Activated CD4-positive, alpha-beta T cell treated with anti-CD3 and anti-CD28 coated beads, Interleukin-2, amount 10 ng/mL, durations not matched to agents 7 days and 5 days (primary cell): Measurements from ENCODE around the gene CFAP206. TPM values are rescaled to one million over a fixed set of nuclear protein-coding genes. Genes with fewer than 3 reads are reported as not detected.
"Not testable (repeated sequence)": the region's sequence is repeated elsewhere in the genome, so short reads cannot be mapped to it uniquely, and the experiment has no call there.

Experiments
- CTCF ChIA-PET: fragments of 350-600 bp; sonication (Branson Sonifier 250); formaldehyde crosslinking; loops from one replicate; lab custom pipeline; 2021; ENCODE audit warnings: antibody characterized with exemption; lab: Charles Lee
- POLR2A ChIA-PET: fragments of 350-600 bp; sonication (Branson Sonifier 250); formaldehyde crosslinking; loops from one replicate; lab custom pipeline; 2021; ENCODE audit warnings: antibody characterized with exemption; lab: Charles Lee
- DNase-seq: peaks from one replicate; pipeline ENCODE4 v3.0.0-alpha.2; 2020
- H3K27ac Mint-ChIP-seq: one replicate; pipeline ENCODE4 v1.8.0; 2021; ENCODE audit warnings: mild to moderate bottlenecking, moderate library complexity, mixed read lengths
- H3K27me3 Mint-ChIP-seq: one replicate; pipeline ENCODE4 v1.8.0; 2021; ENCODE audit warnings: mixed read lengths
- H3K36me3 Mint-ChIP-seq: one replicate; pipeline ENCODE4 v1.8.0; 2021; ENCODE audit warnings: low read depth, mixed read lengths
- H3K4me1 Mint-ChIP-seq: one replicate; pipeline ENCODE4 v1.8.0; 2021; ENCODE audit warnings: mixed read lengths
- H3K4me3 Mint-ChIP-seq: one replicate; pipeline ENCODE4 v1.8.0; 2021; ENCODE audit warnings: mild to moderate bottlenecking, moderate library complexity, mixed read lengths
- H3K9me3 Mint-ChIP-seq: one replicate; pipeline ENCODE4 v1.8.0; 2021; ENCODE audit warnings: mixed read lengths
- total RNA-seq, 2 experiments: library from RNA; stranded (reverse); gene quantifications; one replicate each; pipeline ENCODE4 v1.2.3, GENCODE V29; 2021

CFAP206 gene
- total RNA-seq, 2 experiments from 2014 or later: not detected

GRCh38 chr6:87436435-87436834 is 28.7 kb downstream of the CFAP206 start:
- POLR2A ChIA-PET: no interaction called here
- Mint-ChIP-seq H3K36me3 (no peaks in the 10 kb centered on the region), H3K4me3 (no peak overlapping the region), H3K27ac (no peak overlapping the region), H3K9me3 (no peaks in the 10 kb centered on the region), H3K27me3 (peaks cover 3% of the 10 kb centered on the region), H3K4me1 (no peaks in the 10 kb centered on the region)
- CTCF ChIA-PET: no interaction called here
- peak; percentile 74 for DNase-seq

GRCh38 chr6:87441711-87442110 is 33.9 kb downstream of the CFAP206 start:
- Mint-ChIP-seq H3K36me3 (no peaks in the 10 kb centered on the region), H3K4me1 (no peaks in the 10 kb centered on the region), H3K27ac (no peak overlapping the region), H3K9me3 (no peaks in the 10 kb centered on the region), H3K4me3 (no peak overlapping the region), H3K27me3 (peaks cover 5% of the 10 kb centered on the region)
- CTCF ChIA-PET: interaction anchor here (1.0 kb wide), 1 partner anchor 24 kb away, joined by 3 read pairs; no protein-coding TSS in a partner anchor
- POLR2A ChIA-PET: no interaction called here
- no peak for DNase-seq

- ChIA-PET POLR2A (no interaction called here), CTCF (no interaction called here)
- no peak for DNase-seq
- H3K27me3 Mint-ChIP-seq: peaks cover 11% of the 10 kb centered on the region
- H3K9me3 Mint-ChIP-seq: no peaks in the 10 kb centered on the region
- no peaks in the 10 kb centered on the region for H3K4me1 Mint-ChIP-seq
- H3K27ac Mint-ChIP-seq: no peak overlapping the region
- no peak overlapping the region for H3K4me3 Mint-ChIP-seq
- no peaks in the 10 kb centered on the region for H3K36me3 Mint-ChIP-seq
Observed at GRCh38 chr6:87444362-87444761, 36.6 kb downstream of the CFAP206 start.

- DNase-seq: no peak
- POLR2A ChIA-PET: no interaction called here
Observed at GRCh38 chr6:87465051-87465450, 57.3 kb downstream of the CFAP206 start.

GRCh38 chr6:87472525-87473418 is 65.0 kb downstream of the CFAP206 start, which contains the start of gene SLC35A1:
SLC35A1 (plus strand) TSS chr6:87472974; CDS start chr6:87473004, 30 bp downstream.
- Mint-ChIP-seq H3K4me3 (peak within 1 kb of the TSS; percentile 92), H3K27me3 (peaks cover 9% of the 10 kb centered on the region), H3K27ac (peak within 1 kb of the TSS; percentile 95), H3K4me1 (peaks cover 22% of the 10 kb centered on the region), H3K9me3 (no peaks in the 10 kb centered on the region), H3K36me3 (no peaks in the 10 kb centered on the region)
- DNase-seq: peak; percentile 86
- ChIA-PET POLR2A (no interaction called here), CTCF (no interaction called here)

More at GRCh38 chr6:87465051-87465450, 57.3 kb downstream of the CFAP206 start:
- no peak overlapping the region for H3K27ac Mint-ChIP-seq
- H3K4me3 Mint-ChIP-seq: no peak overlapping the region
- H3K27me3 Mint-ChIP-seq: peaks cover 52% of the 10 kb centered on the region
- no peaks in the 10 kb centered on the region for H3K36me3 Mint-ChIP-seq
- H3K4me1 Mint-ChIP-seq: no peaks in the 10 kb centered on the region
- no peaks in the 10 kb centered on the region for H3K9me3 Mint-ChIP-seq
- CTCF ChIA-PET: interaction anchor here (1.0 kb wide), 1 partner anchor 23 kb away, joined by 3 read pairs; no protein-coding TSS in a partner anchor

- CTCF ChIA-PET: no interaction called here
- Mint-ChIP-seq H3K4me3 (peak overlapping the region; percentile 92), H3K36me3 (peaks cover 3% of the 10 kb centered on the region), H3K27me3 (peaks cover 4% of the 10 kb centered on the region), H3K27ac (peak overlapping the region; percentile 95), H3K4me1 (peaks cover 22% of the 10 kb centered on the region), H3K9me3 (no peaks in the 10 kb centered on the region)
- POLR2A ChIA-PET: no interaction called here
- DNase-seq: peak; percentile 66
Observed at GRCh38 chr6:87473419-87473903, 65.7 kb downstream of the CFAP206 start.

- no peak for DNase-seq
- peaks cover 10% of the 10 kb centered on the region for H3K4me1 Mint-ChIP-seq
- H3K9me3 Mint-ChIP-seq: no peaks in the 10 kb centered on the region
- POLR2A ChIA-PET: no interaction called here
- H3K4me3 Mint-ChIP-seq: no peak overlapping the region
- H3K36me3 Mint-ChIP-seq: peaks cover 20% of the 10 kb centered on the region
- H3K27me3 Mint-ChIP-seq: no peaks in the 10 kb centered on the region
- CTCF ChIA-PET: no interaction called here
- H3K27ac Mint-ChIP-seq: no peak overlapping the region
Observed at GRCh38 chr6:87481931-87482330, 74.2 kb downstream of the CFAP206 start.

GRCh38 chr6:87482366-87482765 is 74.6 kb downstream of the CFAP206 start:
- Mint-ChIP-seq H3K4me3 (no peak overlapping the region), H3K36me3 (peaks cover 22% of the 10 kb centered on the region), H3K4me1 (peaks cover 10% of the 10 kb centered on the region), H3K9me3 (no peaks in the 10 kb centered on the region), H3K27me3 (no peaks in the 10 kb centered on the region), H3K27ac (no peak overlapping the region)
- ChIA-PET POLR2A (no interaction called here), CTCF (no interaction called here)
- no peak for DNase-seq

- POLR2A ChIA-PET: no interaction called here
- Mint-ChIP-seq H3K9me3 (no peaks in the 10 kb centered on the region), H3K27ac (no peak overlapping the region), H3K36me3 (peaks cover 19% of the 10 kb centered on the region), H3K27me3 (no peaks in the 10 kb centered on the region), H3K4me1 (peaks cover 10% of the 10 kb centered on the region), H3K4me3 (no peak overlapping the region)
- peak; percentile 12 for DNase-seq
- CTCF ChIA-PET: no interaction called here
Observed at GRCh38 chr6:87483929-87484328, 76.2 kb downstream of the CFAP206 start.

- H3K4me1 Mint-ChIP-seq: peaks cover 10% of the 10 kb centered on the region
- no peak overlapping the region for H3K4me3 Mint-ChIP-seq
- ChIA-PET CTCF (no interaction called here), POLR2A (no interaction called here)
- no peak for DNase-seq
- no peaks in the 10 kb centered on the region for H3K27me3 Mint-ChIP-seq
- H3K36me3 Mint-ChIP-seq: peaks cover 19% of the 10 kb centered on the region
- H3K27ac Mint-ChIP-seq: no peak overlapping the region
- H3K9me3 Mint-ChIP-seq: no peaks in the 10 kb centered on the region
Observed at GRCh38 chr6:87484491-87484890, 76.7 kb downstream of the CFAP206 start.

- DNase-seq: no peak
- no peak overlapping the region for H3K4me3 Mint-ChIP-seq
- peaks cover 22% of the 10 kb centered on the region for H3K36me3 Mint-ChIP-seq
- H3K27ac Mint-ChIP-seq: no peak overlapping the region
- ChIA-PET POLR2A (no interaction called here), CTCF (no interaction called here)
- H3K27me3 Mint-ChIP-seq: no peaks in the 10 kb centered on the region
- H3K4me1 Mint-ChIP-seq: peaks cover 8% of the 10 kb centered on the region
- no peaks in the 10 kb centered on the region for H3K9me3 Mint-ChIP-seq
Observed at GRCh38 chr6:87487555-87487954, 79.8 kb downstream of the CFAP206 start.

- H3K4me3 Mint-ChIP-seq, H3K27me3 Mint-ChIP-seq, POLR2A ChIA-PET, H3K27ac Mint-ChIP-seq, H3K9me3 Mint-ChIP-seq, DNase-seq, H3K4me1 Mint-ChIP-seq: not testable (repeated sequence)
- H3K36me3 Mint-ChIP-seq: peaks cover 25% of the 10 kb centered on the region
- CTCF ChIA-PET: interaction anchor here (0.6 to 1.8 kb wide), 2 partner anchors 10 to 183 kb away, joined by 3 to 4 read pairs; no protein-coding TSS in a partner anchor
Observed at GRCh38 chr6:87489326-87489725, 81.6 kb downstream of the CFAP206 start.

GRCh38 chr6:87494761-87495422 is 87.1 kb downstream of the CFAP206 start:
- H3K27ac Mint-ChIP-seq: no peak overlapping the region
- H3K4me3 Mint-ChIP-seq: no peak overlapping the region
- H3K4me1 Mint-ChIP-seq: peaks cover 4% of the 10 kb centered on the region
- ChIA-PET POLR2A (no interaction called here), CTCF (interaction anchor here (0.9 to 1.6 kb wide), 2 partner anchors 10 to 17 kb away, joined by 3 to 4 read pairs; no protein-coding TSS in a partner anchor)
- H3K27me3 Mint-ChIP-seq: no peaks in the 10 kb centered on the region
- H3K9me3 Mint-ChIP-seq: no peaks in the 10 kb centered on the region
- no peak for DNase-seq
- H3K36me3 Mint-ChIP-seq: peaks cover 20% of the 10 kb centered on the region
